AML-193 (cell line): ENCODE measurements around the gene ETFA.

Experiments used
- DNase-seq, 2 experiments: peaks; one replicate each; lab custom pipeline; 2025; lab: John Stamatoyannopoulos, UW

The ETFA gene

DNA sequence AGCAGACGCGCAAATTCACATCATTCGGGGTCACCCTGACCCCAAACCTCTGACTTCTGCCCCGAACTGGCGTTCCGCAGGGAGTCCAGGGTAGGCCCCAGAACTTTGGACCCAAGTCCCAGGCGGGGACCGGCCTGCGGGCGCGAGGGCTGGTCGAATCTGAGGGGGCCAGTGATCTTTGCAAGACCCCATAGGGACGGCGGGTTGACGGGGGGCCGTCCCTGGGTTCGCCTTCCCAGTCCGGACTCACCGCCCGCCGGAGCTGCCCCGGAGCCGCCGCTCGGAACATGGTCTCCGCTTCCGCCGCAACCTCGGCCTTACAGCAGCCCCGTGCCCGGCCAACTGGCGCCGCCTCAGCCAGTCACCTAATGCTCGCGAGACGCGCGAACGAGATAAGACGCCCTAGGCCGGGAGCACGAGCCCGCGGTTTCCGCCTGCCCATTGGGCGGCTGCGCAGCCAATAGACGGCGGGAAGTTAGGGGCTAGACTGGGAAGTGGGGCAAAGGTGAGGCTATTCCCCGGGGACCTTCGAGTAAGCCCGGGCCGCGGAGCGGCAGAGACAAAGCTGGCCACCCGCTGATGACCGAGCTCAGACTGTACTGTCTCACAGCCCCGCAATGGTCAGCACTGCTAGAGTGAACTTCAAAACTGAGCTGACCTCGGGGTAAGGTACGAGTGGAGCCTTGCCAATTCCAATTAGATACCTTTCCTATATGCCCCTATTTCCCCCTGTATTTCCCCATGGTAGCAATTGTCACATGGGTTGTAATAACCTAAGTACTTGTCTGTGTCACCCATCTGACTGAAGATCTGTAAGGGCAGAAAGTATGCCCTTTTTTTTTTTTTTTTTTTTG, at the start of gene ETFA:
ETFA (minus strand) TSS at position 370 of the 854 bp plus-strand sequence; CDS start at position 289, 81 bp downstream.
- DNase-seq, result peak; percentile 92

DNA sequence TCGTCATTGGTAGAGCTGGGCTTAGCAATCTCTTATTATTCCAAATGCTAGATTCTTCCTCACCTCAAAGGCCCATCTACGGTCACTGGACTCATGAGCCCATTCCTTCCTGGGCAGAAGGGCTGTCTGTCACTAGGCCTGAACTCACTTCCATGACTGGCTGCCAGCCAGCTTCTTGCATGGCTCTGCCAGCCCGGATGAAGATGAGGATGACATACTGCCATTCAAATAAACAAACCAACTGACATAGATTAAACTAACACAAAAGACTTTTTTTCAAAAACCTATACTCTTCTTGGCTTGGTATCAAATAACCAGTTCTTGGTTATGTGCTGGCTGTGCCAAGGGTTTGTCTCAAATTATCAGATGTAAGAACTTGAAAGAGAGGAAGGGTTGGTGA, 49.1 kb upstream of the ETFA start:
- no peak for DNase-seq

DNA sequence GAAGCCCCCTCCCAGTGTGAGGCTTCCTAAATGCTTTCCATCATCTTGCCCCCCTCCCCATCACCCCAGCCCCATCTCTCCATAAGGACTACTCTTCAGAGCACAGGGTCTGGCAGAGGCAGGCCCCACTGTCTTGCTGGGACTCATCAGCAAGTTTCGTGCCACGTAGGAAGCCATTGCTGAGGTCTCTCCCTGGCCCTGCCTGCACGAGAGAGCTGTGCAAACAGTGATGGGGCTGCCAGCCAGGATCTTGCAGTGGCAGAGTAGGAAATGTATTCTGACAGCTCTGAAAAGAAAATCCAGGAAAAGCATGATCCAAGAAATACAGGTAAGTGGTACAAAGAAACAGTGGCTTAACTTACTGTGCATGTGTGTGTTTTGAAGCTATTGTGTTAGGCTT, 47.9 kb upstream of the ETFA start:
- DNase-seq, result no peak

DNA sequence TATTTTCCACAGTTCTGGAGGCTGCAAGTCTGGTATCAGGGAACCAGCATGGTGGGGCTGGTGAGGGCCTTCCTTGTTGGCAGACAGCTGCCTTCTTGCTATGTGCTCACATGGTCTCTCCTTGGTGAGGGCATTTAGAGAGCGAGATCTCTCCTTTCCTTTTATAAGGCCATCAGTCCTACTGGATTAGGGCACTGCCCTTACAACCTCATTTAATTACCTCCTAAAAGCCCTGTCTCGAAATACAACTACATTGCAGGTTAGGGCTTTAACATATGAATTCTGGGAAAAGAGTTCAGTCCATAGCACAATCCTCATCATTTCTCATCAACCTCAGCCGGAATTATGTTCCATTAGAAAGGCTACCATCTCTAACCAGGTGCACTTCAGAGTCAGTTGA, 47.2 kb upstream of the ETFA start:
- DNase-seq, result no peak

DNA sequence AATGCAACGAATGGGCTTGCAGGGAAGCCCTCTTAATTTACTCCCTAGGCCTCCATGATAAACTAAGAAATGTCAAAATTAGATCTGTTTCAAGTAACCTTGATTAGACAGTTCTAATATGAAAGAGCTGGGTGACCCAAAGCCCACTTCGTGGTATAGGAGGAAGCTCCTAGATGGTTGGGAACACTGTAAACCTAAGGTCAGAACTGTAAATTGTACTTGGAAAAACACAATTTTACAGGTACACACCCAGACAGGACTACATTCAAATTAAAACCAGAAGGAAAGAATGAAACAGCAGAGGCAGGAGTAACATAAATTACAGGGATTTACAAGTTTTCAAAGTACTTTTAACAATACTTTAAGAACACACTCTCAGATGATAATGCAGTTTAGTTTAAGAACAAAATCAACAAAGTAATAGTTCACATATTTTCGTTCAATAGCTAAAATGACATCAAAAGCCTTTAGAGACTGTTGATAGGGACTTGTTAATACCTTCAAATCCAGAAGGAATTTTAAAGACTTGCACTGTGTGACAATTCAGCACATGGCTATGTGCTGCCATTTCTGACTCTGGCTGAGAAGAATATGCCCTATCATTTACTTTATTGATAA, 43.7 kb upstream of the ETFA start:
- DNase-seq, result no peak

DNA sequence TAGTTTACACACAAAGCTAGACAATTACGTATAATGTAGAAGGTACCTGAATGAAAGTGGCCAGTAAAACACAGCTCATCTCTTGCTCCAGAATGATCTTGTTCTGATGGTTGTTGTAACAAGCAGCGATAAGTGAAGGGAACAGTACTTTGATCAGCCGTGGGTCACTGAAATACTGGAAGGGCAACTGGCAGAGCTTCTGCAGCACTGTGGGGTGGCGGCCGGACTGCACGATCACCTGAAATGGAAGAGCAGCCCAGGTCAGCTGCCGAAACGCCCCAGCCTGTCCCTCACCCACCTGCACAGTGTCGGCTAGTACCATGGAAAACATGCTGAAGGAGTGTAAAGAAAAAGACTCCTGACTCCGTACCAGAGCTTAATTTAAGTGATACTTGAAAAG, 42.6 kb upstream of the ETFA start:
- DNase-seq, result no peak

DNA sequence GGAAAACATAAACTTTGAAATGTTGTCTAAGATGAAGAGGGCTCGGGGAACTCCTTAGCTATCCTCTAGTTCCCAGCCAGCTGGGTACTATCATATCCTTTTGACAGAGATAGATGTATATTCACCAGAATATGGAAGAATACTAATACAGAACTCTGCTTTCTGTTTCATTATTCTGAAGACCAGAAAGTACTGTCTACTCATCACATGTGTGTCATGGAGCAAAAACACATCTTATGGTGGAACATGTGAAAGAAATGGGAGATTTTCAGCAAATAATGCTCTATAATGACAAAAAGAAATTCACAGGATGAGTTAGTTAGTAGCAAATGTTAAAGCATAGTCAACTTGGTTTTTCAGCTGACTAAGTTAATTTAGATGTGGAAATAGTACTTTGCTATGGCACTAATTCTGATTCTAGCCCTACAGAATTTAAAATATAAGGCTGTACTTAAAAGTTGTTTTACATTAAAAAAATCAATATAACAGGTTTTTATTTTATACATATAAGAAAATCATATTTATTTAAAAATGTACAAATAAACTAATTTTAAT, 41.8 kb upstream of the ETFA start:
- no peak for DNase-seq

DNA sequence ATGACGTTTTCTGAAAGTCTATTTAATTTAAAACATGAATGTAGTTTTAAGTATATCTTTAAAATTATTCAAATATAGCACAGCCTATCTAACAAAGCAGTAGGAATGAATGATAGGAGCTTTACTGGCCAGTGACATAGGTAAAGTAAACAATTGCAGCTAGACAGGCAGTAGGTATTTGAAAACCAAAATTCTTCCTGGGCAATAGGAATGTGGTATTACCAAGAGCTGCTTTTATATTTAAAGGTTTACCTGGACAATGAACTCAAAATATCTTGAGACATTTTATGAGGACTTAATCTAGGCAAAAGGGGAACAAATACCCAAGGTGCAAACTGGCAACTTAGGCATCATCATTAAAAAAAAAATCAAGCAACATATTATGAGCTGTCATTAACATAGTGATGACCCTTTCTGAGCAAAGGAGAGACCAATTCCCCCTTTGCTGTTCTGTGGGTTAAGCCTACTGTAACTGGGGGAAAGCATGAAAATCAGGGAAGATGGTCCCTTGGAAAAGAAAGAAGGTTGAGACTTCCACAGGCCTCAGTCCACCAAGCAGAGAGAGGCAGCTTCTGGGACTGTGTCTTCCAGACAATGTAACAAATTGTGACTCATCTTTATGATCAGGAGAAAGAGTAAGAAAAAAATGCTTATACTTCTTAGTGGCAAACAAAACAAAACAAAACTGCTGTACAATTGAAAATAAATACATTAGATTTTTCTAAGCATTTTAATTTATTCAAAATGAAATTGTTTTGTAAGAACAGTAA, 38.2 kb upstream of the ETFA start:
- no peak for DNase-seq

DNA sequence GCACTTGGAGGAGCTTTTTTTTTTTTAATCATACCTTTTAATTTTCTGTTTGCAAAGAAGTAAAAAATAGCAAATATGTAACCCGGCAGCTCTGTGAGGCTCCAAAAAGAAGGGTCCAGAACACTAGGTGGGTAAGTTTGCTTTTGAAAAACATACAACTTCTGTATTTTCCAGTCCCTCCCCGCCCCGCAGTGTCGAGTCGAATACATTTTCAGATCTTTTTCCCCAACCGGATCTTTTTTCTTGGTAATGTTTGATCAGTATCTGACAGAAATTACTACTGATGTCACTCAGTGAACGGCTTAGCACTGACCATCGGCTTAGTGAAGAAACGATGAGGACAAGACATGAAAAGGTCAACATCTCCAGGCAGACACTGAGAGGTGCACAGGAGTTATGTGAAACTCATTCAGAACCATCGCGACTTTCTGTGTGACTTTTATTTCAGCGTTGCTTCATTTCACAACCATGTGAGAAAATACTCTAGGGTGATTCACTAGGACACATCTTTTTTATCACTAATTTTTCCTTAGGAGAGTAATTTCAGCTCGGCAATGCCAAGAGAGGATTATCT, 36.3 kb upstream of the ETFA start:
- DNase-seq, result no peak

DNA sequence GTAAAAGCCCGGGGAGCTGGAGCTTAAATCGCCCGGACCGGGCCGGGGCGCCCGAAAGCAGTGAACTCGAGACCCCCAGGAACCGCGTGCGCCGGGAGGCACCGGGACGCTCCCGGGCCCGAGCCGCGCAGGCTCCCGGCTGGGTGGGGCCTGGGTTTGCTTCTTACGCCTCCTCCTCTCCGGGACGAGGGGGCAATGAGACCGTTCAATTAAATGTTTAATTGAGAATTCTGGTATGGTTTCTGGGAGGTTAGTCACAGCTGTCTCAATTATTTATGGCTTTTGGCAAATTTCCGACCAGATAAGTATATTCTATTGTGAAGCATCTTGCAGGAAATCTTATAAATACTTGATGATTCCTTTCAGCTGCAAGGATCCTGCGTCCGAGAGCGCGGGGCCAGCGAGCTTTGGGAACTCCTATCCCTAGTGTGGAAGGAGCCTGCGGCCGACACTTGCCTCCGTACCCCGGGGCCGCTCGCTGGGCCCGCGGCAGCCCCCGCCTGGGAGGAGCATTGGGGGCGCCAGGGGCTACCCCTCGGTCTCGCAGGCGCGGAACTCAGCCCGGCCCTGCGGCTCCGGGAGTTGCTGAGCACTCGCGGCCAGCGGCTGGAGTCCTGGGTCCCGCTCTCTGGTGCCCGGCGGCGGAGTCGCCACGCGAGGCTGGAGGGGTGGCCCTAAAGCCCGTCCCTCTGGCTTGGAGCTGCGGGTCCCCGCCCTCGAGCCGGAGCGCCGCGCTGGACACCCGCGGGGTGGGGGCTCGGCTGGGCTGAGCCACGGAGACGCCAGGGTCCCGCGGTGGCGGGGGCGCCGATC, 35.6 kb upstream of the ETFA start:
- no peak for DNase-seq

DNA sequence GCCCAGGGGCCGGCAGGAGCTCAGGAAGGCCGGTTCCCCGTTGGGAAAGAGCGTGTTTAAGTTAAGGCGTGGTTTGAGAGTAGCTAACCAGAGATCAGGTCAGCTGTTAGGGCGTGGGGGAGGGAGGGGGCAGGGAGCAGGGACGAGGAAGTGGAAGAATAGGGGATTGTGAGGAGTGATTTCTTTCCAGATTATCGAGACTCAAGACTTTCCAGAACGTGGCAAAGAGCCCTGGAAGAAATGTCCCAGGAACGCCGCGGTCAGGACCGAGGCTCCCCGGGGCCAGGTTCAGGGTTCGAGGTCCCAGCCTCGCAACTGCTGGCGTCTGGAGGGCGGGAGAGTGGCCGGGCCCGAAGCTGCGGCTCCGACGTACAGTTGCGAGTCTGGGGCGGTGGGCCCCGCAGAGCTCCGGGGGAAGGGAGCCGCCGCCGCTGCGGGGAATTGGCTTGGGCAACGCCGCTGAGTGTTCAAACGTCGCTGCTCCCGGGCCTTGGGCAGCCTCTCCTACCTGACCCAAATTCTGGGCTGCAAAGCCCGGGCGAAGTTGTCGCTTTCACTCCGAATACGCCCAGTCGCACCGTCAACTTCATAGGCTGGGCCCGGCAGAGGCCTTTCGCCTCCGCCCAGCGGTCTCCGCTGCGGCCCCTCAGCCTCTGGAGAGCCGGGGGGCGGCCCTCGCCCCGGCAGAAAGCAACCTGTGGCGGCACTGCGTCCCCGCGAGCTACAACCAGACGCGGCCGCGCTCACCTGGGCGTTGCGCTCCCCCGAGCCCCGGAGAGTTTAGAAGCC, 34.8 kb upstream of the ETFA start:
- DNase-seq, result no peak

DNA sequence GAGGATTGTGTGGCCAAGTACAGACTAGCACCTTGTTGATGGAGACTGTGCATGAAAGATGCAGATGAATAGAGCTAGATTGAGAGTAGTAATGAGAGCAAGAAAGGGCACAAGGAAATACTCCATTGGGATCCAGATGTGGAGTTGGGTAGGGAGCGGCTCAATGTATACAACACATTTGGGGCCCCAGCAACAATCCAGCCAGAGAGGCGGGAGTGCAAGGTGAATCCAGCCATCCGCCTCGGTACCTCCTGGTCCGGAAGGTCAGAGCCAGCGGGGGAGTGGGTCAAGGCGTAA, 34.3 kb upstream of the ETFA start:
- no peak for DNase-seq

DNA sequence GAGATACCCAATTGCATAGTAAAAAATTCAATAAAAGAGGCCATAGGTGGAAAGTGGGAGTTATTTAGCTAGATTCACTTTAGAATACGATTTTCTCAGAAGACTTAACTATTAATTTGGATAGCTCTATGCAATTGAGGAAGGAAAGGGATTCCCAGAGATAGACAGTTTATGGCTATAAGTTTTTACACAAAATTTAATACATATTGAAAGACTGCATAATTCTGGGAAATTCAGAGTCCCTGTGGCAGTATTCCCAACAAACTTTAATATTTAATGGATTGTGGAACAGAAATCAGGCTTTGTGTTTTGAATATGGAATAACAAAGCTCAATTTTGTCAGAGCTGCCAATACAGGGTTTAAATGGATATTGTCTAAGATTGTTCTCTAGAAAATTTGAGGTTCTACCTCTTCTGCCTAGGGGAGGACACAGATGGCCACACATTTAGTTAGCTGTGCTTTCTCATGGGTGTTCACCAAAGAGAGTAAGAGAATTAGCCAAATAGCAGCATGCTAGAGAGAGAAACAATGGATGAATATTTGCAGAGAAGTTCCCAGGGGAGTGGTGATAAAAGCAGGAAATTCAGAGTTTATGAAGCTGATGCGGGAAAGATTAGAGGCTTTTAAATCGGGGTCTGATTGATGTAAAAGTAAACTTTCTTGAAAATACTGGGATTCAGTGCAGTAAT, 33.8 kb upstream of the ETFA start:
- DNase-seq, result no peak

DNA sequence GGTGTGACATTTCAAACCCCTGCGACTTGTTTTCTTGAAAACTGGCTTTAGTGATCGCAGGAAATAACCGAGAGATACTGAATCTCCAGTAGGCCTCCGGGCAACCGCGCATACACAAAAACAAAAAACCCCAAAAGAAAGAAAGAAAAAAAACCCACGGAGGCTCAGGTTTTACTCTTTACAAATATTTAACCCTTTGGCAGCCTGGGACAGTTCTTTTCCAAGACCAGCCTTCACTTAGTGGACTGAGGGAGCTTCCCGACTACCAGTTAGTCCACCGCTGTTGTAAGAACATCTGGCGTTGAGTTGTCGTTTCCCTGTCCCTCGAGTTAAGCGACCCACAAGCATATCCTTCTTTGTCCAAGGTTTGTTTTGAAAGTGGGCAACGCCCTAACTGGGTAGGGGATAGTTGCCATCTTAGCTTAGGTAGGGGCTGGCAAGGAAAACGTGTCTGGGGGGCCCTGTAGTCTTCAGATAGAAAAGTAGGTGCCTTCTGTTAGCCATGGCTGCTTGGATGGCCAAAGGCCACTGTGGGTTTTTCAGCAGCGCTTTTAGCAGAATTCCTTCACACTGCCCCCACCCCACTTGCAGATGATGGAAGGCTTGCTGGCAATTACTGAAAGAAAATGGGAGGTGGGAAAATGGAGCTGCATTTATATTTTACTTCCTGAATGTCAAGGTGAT, 32.2 kb upstream of the ETFA start:
- no peak for DNase-seq

DNA sequence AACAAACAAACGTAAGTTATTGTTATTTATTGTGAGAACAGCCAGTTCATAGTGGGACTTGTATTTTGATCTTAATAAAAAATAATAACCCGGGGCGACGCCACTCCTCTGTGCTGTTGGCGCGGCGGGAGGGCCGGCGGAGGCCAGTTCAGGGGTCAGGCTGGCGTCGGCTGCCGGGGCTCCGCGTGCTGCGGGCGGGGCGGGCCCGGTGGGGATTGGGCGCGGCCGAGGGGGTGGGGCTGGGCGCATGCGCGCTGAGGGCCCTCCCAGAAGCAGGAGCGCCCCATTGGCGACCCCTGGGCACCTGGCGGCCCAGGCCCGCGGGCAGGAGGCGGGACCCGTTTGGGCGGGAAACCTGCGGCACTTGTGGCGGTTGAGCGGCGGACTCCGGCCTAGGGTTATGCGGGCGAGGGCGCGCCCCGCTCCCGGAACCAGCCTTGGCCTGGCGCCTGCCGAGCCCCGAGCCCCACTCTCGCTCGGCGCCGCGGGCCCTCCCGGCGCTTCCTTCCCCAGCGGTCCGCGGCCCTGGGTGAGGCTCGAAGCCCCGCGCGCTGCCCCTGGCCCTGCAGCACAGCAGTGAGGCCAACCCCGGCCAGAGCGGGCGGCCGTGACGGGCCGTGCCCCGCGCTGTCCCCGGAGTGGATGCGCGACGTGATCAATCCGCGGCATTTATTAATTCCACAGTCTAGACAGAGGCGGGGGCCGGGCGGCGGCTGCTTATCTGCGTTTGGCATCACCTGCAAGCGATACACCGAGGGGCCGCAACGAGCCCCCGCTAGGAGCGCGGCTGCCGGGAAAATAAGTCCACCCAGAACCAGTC, 31.3 kb upstream of the ETFA start:
- DNase-seq, result no peak

DNA sequence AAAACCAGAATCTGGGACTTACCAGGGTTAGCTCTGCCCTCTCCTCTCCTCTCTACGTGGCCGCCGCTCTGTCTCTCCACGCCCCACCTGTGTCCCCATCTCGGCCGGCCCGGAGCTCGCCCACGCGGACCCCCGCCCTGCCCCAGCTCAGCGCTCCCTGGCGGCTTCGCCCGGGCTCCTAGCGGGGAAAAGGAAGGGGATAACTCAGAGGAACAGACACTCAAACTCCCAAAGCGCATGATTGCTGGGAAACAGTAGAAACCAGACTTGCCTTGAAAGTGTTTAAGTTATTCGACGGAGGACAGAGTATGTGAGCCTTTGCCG, 30.8 kb upstream of the ETFA start:
- no peak for DNase-seq

DNA sequence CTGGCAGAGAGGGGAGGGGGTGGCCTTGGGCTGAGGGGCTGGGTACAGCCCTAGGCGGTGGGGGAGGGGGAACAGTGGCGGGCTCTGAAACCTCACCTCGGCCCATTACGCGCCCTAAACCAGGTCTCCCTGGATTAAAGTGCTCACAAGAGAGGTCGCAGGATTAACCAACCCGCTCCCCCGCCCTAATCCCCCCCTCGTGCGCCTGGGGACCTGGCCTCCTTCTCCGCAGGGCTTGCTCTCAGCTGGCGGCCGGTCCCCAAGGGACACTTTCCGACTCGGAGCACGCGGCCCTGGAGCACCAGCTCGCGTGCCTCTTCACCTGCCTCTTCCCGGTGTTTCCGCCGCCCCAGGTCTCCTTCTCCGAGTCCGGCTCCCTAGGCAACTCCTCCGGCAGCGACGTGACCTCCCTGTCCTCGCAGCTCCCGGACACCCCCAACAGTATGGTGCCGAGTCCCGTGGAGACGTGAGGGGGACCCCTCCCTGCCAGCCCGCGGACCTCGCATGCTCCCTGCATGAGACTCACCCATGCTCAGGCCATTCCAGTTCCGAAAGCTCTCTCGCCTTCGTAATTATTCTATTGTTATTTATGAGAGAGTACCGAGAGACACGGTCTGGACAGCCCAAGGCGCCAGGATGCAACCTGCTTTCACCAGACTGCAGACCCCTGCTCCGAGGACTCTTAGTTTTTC, 30.2 kb upstream of the ETFA start:
- DNase-seq, result no peak

DNA sequence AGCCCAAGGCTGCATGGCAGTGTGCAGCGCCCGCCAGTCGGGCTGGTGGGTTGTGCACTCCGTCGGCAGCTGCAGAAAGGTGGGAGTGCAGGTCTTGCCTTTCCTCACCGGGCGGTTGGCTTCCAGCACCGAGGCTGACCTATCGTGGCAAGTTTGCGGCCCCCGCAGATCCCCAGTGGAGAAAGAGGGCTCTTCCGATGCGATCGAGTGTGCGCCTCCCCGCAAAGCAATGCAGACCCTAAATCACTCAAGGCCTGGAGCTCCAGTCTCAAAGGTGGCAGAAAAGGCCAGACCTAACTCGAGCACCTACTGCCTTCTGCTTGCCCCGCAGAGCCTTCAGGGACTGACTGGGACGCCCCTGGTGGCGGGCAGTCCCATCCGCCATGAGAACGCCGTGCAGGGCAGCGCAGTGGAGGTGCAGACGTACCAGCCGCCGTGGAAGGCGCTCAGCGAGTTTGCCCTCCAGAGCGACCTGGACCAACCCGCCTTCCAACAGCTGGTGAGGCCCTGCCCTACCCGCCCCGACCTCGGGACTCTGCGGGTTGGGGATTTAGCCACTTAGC, 29.6 kb upstream of the ETFA start:
- no peak for DNase-seq
